IMR-90 (cell line): ENCODE data around the gene CASZ1. TPM values are rescaled to one million over a fixed set of nuclear protein-coding genes. Genes with fewer than 3 reads are reported as not detected.
A peak's percentile ranks its signal among the peaks of the same experiment; 100 is the strongest.

ENCODE experiments used
- ATAC-seq: fragments of 200-7000 bp; cut with Tn5 transposase; 2 replicates; pipeline ENCODE4 v1.9.1; 2020; ENCODE audit warnings: low read depth, mild to moderate bottlenecking, moderate library complexity
- BruUV-seq: library from RNA; stranded (reverse); fragments of 400-500 nt; replicated peaks from 2 replicates; lab custom pipeline; 2021; lab: Mats Ljungman, UMichigan
- CTCF ChIA-PET: fragments of 300-600 bp; formaldehyde crosslinking; extraction: SDS; loops from one replicate; lab custom pipeline; 2021; ENCODE audit warnings: antibody characterized with exemption; lab: Yijun Ruan, JAX
- POLR2A ChIA-PET: fragments of 300-600 bp; sonication (Branson Sonifier 250); formaldehyde crosslinking; loops from one replicate; lab custom pipeline; 2022; ENCODE audit warnings: antibody characterized with exemption; ENCODE audit not compliant: unreplicated experiment; lab: Charles Lee
- DNase-seq: peaks from one replicate; pipeline ENCODE4 v3.0.0; 2013
- H2AFZ ChIP-seq: replicated peaks from 2 replicates; pipeline ENCODE3; 2013; ENCODE audit warnings: low read length, mild to moderate bottlenecking; ENCODE audit not compliant: poor library complexity
- H2AK5ac ChIP-seq: 2 replicates; pipeline ENCODE4 v1.6.1; 2013; ENCODE audit warnings: low read depth, low read length, inconsistent platforms
- H2AK9ac ChIP-seq: replicated peaks from 2 replicates; pipeline ENCODE3; 2013; ENCODE audit warnings: mild to moderate bottlenecking, low read depth, low read length, moderate library complexity; ENCODE audit not compliant: poor library complexity
- H2BK120ac ChIP-seq: 2 replicates; pipeline ENCODE4 v1.6.1; 2013; ENCODE audit warnings: low read depth, low read length, inconsistent platforms
- H2BK15ac ChIP-seq: 3 replicates; pipeline ENCODE4 v1.6.1; 2013; ENCODE audit warnings: low read depth, low read length, inconsistent platforms
- H2BK20ac ChIP-seq: 2 replicates; pipeline ENCODE4 v1.6.1; 2013; ENCODE audit warnings: low read depth, mild to moderate bottlenecking, inconsistent platforms, low read length, moderate library complexity
- H2BK5ac ChIP-seq: 2 replicates; pipeline ENCODE4 v1.6.1; 2013; ENCODE audit warnings: mild to moderate bottlenecking, low read depth, low read length, inconsistent platforms; ENCODE audit not compliant: poor library complexity, severe bottlenecking
- H3K14ac ChIP-seq: replicated peaks from 2 replicates; pipeline ENCODE4 v1.6.1; 2013; ENCODE audit warnings: low read depth, low read length, inconsistent platforms
- H3K18ac ChIP-seq: 2 replicates; pipeline ENCODE4 v1.6.1; 2013; ENCODE audit warnings: low read depth, low read length, control low read depth
- H3K23ac ChIP-seq: 2 replicates; pipeline ENCODE4 v1.6.1; 2013; ENCODE audit warnings: low read depth, low read length, inconsistent platforms
- H3K27ac ChIP-seq: 2 replicates; pipeline ENCODE4 v1.5.1; 2013; ENCODE audit warnings: mild to moderate bottlenecking, control low read depth, low read length; ENCODE audit not compliant: insufficient read depth
- H3K27me3 ChIP-seq: 2 replicates; pipeline ENCODE4 v1.6.1; 2013; ENCODE audit warnings: low read length; ENCODE audit not compliant: control insufficient read depth, insufficient read depth
- H3K36me3 ChIP-seq: 2 replicates; pipeline ENCODE4 v1.6.1; 2013; ENCODE audit warnings: low read length, mixed read lengths; ENCODE audit not compliant: control insufficient read depth, insufficient read depth
- H3K4ac ChIP-seq: 2 replicates; pipeline ENCODE4 v1.6.1; 2013; ENCODE audit warnings: low read depth, low read length, inconsistent platforms
- H3K4me1 ChIP-seq: 2 replicates; pipeline ENCODE4 v1.6.1; 2013; ENCODE audit warnings: low read length, mixed read lengths; ENCODE audit not compliant: control insufficient read depth, insufficient read depth
- H3K4me2 ChIP-seq: 2 replicates; pipeline ENCODE4 v1.6.1; 2013; ENCODE audit warnings: low read depth, mild to moderate bottlenecking, control low read depth, low read length, moderate library complexity
- H3K4me3 ChIP-seq: 2 replicates; pipeline ENCODE4 v1.5.1; 2013; ENCODE audit warnings: low read depth, mild to moderate bottlenecking, control low read depth, low read length, moderate library complexity; ENCODE audit not compliant: insufficient read depth
- H3K56ac ChIP-seq: 2 replicates; pipeline ENCODE4 v1.6.1; 2013; ENCODE audit warnings: low read length, inconsistent platforms; ENCODE audit not compliant: insufficient read depth; ENCODE audit errors: extremely low read depth
- H3K79me1 ChIP-seq, 2 experiments: 2 replicates each; pipeline ENCODE4 v1.6.1; 2013; ENCODE audit warnings: low read length in 2 of 2, inconsistent platforms in 1 of 2, low read depth in 1 of 2
- H3K9ac ChIP-seq: 2 replicates; pipeline ENCODE4 v1.6.1; 2013; ENCODE audit warnings: low read depth, low read length, control low read depth
- H3K9me1 ChIP-seq: 2 replicates; pipeline ENCODE4 v1.6.1; 2013; ENCODE audit warnings: low read length, inconsistent platforms; ENCODE audit not compliant: insufficient read depth
- H3K9me3 ChIP-seq: 2 replicates; pipeline ENCODE4 v1.6.1; 2013; ENCODE audit warnings: low read length; ENCODE audit not compliant: control insufficient read depth, insufficient read depth
- H4K20me1 ChIP-seq: 2 replicates; pipeline ENCODE4 v1.6.1; 2013; ENCODE audit warnings: low read length, inconsistent platforms; ENCODE audit not compliant: insufficient read depth
- H4K5ac ChIP-seq: 2 replicates; pipeline ENCODE4 v1.6.1; 2013; ENCODE audit warnings: mild to moderate bottlenecking, low read depth, low read length, control low read depth
- H4K8ac ChIP-seq, 2 experiments: 2 replicates each; pipeline ENCODE4 v1.6.1; 2013; ENCODE audit warnings: low read depth in 2 of 2, low read length in 2 of 2, control low read depth in 1 of 2, inconsistent platforms in 1 of 2
- H4K91ac ChIP-seq: 2 replicates; pipeline ENCODE4 v1.6.1; 2013; ENCODE audit warnings: low read depth, low read length, inconsistent platforms; ENCODE audit not compliant: insufficient read depth
- CEBPB ChIP-seq: IDR thresholded peaks from 2 replicates; pipeline ENCODE4 v1.6.1; 2012; ENCODE audit warnings: low read depth, low read length, improper control_type of control experiment
- MAZ ChIP-seq: IDR thresholded peaks from 2 replicates; pipeline ENCODE4 v1.6.1; 2012; ENCODE audit warnings: low read depth, mild to moderate bottlenecking, low read length, improper control_type of control experiment, moderate library complexity, borderline replicate concordance
- WGBS, 2 experiments: methylation state at CpG; one replicate each; pipeline versions ENCODE4 v1.1.5 to v1.1.7; 2013; ENCODE audit warnings: missing lambda C conversion rate in 2 of 2; ENCODE audit not compliant: insufficient read length in 1 of 2; ENCODE audit errors: extremely low coverage in 2 of 2; 5-methylcytosine and 5-hydroxymethylcytosine counted together
- dilution Hi-C: fragments of 300-500 bp; cut with HindIII; formaldehyde crosslinking; loops from one replicate; pipeline ENCODE4 v1.14.3; 2018; ENCODE audit warnings: low sequenced_read_pairs; ENCODE audit not compliant: unreplicated experiment
- in situ Hi-C: fragments of 300-500 bp; cut with MboI; formaldehyde crosslinking; loops from 3 replicates; pipeline ENCODE4 v1.14.3; 2019; ENCODE audit warnings: low sequenced_read_pairs, inconsistent platforms, mixed read lengths
- intact Hi-C: fragments of 100-400 bp; cut with micrococcal nuclease; formaldehyde crosslinking; loops from 2 replicates; pipeline ENCODE4 v1.10.0; 2022
- polyA plus RNA-seq, 3 experiments: library from polyadenylated mRNA; depleted of rRNA; stranded (reverse); fragments of >200 nt; gene quantifications; 2 replicates each; pipeline ENCODE4 v1.2.3, GENCODE V29; 2012; ENCODE audit warnings: low replicate concordance in 1 of 3
- total RNA-seq: library from RNA; depleted of rRNA; stranded (reverse); fragments of >200 nt; gene quantifications from 2 replicates; pipeline ENCODE4 v1.2.3, GENCODE V29; 2012

Gene CASZ1
- total and polyA plus RNA-seq, 2 of the 4 experiments (the other 2 are of a cell fraction) = 0.18 to 0.24 TPM

DNA sequence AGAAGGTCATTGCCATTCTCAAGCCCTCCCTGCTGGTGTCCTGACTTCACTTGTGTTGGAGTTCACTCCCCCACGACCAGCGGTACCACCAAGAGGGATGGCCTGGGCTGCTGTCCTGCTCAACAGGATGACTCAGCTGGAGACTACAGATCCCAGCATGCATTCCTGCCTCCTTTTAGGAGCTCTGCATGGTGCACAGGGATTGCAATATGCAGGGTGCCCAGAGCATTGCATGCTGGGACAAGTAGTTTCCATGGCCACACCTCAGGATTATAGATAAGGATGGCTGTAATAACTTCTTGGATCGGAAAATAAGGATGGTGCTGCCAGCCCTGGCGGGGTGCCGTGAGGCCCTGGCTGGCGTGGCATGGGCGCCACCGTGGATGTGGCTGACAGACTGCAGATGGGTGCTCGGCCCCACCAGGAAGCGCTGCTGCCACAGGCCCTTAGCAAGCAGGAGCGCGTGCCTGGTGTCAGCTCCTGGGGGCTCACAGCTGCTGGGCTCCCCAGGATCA is 150.0 kb downstream of the CASZ1 start:
- no peak overlapping the region for H3K4me3 ChIP-seq
- H2BK15ac ChIP-seq = no peak overlapping the region
- ChIA-PET POLR2A (no interaction called here), CTCF (no interaction called here)
- no peak overlapping the region for H3K18ac ChIP-seq
- H3K9me3 ChIP-seq = no peaks in the 10 kb centered on the region
- 0 out of 2 replicates have a peak, but pooled peaks cover 3% of the 10 kb centered on the region for H3K9me1 ChIP-seq
- H3K27me3 ChIP-seq = no peaks in the 10 kb centered on the region
- intact Hi-C loops = no loop called here
- no peak overlapping the region for H3K27ac ChIP-seq
- H2BK5ac ChIP-seq = no peak overlapping the region
- no peaks in the 10 kb centered on the region for H4K20me1 ChIP-seq
- no TSS peak for BruUV-seq
- no peak overlapping the region for H2AK5ac ChIP-seq
- DNase-seq (peak; percentile 67), ATAC-seq (peak; percentile 82; the same call in 1 of the 2 replicates)
- 93% methylated on average over 8 of the region's 12 CpGs; no CpG with 5 or more reads in 1 of the 2 experiments for WGBS, 2 experiments
- H3K4me2 ChIP-seq = no peak overlapping the region
- in situ Hi-C loops = no loop called here
- H2AFZ ChIP-seq = no peak overlapping the region
- no peak overlapping the region for H3K14ac ChIP-seq
- H3K36me3 ChIP-seq = no peaks in the 10 kb centered on the region
- no peak overlapping the region for H3K4ac ChIP-seq
- H3K4me1 ChIP-seq = no peaks in the 10 kb centered on the region
- H2BK120ac ChIP-seq = no peak overlapping the region
- H3K56ac ChIP-seq = no peak overlapping the region
- H2BK20ac ChIP-seq = no peak overlapping the region
- H4K8ac ChIP-seq = no peak overlapping the region
- dilution Hi-C loops = no loop called here
- H3K79me1 ChIP-seq = no peaks in the 10 kb centered on the region
- H4K5ac ChIP-seq = no peak overlapping the region
- H4K91ac ChIP-seq = no peak overlapping the region
- H3K23ac ChIP-seq = no peak overlapping the region
- H3K9ac ChIP-seq = no peak overlapping the region
- no peak overlapping the region for H2AK9ac ChIP-seq
- TF ChIP-seq CEBPB (peak; percentile 56; the same call in 1 of the 2 replicates), MAZ (no peak)
